T-helper 1 cell treated with Interleukin-12 subunit alpha and Interleukin-12 subunit beta and Interleukin-4 antibody, amounts not matched to agents 30 μg/mL and 1 μg/mL, for 36 hours (primary cell): Measurements from ENCODE around the gene GRIK1.

ENCODE experiments used
- H3K27ac Mint-ChIP-seq: one replicate; pipeline ENCODE4 v1.8.0; 2021; ENCODE audit warnings: mild to moderate bottlenecking, mixed read lengths
- H3K27me3 Mint-ChIP-seq: one replicate; pipeline ENCODE4 v1.8.0; 2021; ENCODE audit warnings: low read depth, mixed read lengths
- H3K36me3 Mint-ChIP-seq: one replicate; pipeline ENCODE4 v1.8.0; 2021; ENCODE audit warnings: low read depth, mixed read lengths
- H3K4me1 Mint-ChIP-seq: one replicate; pipeline ENCODE4 v1.8.0; 2021; ENCODE audit warnings: low read depth, mixed read lengths
- H3K4me3 Mint-ChIP-seq: one replicate; pipeline ENCODE4 v1.8.0; 2021; ENCODE audit warnings: mild to moderate bottlenecking, moderate library complexity, mixed read lengths
- H3K9me3 Mint-ChIP-seq: one replicate; pipeline ENCODE4 v1.8.0; 2021; ENCODE audit warnings: mixed read lengths

The GRIK1 gene

GRCh38 chr21:29803191-29803590 is 136.6 kb downstream of the GRIK1 start:
- Mint-ChIP-seq H3K4me1 (no peaks in the 10 kb centered on the region), H3K27me3 (no peaks in the 10 kb centered on the region), H3K9me3 (no peaks in the 10 kb centered on the region), H3K36me3 (no peaks in the 10 kb centered on the region), H3K4me3 (no peak overlapping the region), H3K27ac (no peak overlapping the region)

GRCh38 chr21:29801122-29801521 is 138.7 kb downstream of the GRIK1 start:
- no peak overlapping the region for H3K4me3 Mint-ChIP-seq
- H3K27me3 Mint-ChIP-seq, result no peaks in the 10 kb centered on the region
- H3K4me1 Mint-ChIP-seq, result no peaks in the 10 kb centered on the region
- H3K27ac Mint-ChIP-seq, result no peak overlapping the region
- H3K36me3 Mint-ChIP-seq, result no peaks in the 10 kb centered on the region
- H3K9me3 Mint-ChIP-seq, result no peaks in the 10 kb centered on the region

- no peaks in the 10 kb centered on the region for H3K27me3 Mint-ChIP-seq
- no peak overlapping the region for H3K27ac Mint-ChIP-seq
- no peaks in the 10 kb centered on the region for H3K4me1 Mint-ChIP-seq
- H3K4me3 Mint-ChIP-seq, result no peak overlapping the region
- H3K9me3 Mint-ChIP-seq, result no peaks in the 10 kb centered on the region
- H3K36me3 Mint-ChIP-seq, result no peaks in the 10 kb centered on the region
Measured at GRCh38 chr21:29800056-29800455, 139.7 kb downstream of the GRIK1 start.

GRCh38 chr21:29798840-29799239 is 141.0 kb downstream of the GRIK1 start:
- Mint-ChIP-seq H3K27me3 (no peaks in the 10 kb centered on the region), H3K36me3 (no peaks in the 10 kb centered on the region), H3K9me3 (no peaks in the 10 kb centered on the region), H3K27ac (no peak overlapping the region), H3K4me3 (no peak overlapping the region), H3K4me1 (no peaks in the 10 kb centered on the region)

- H3K36me3 Mint-ChIP-seq, result no peaks in the 10 kb centered on the region
- H3K4me3 Mint-ChIP-seq, result no peak overlapping the region
Measured at GRCh38 chr21:29797155-29797554, 142.6 kb downstream of the GRIK1 start.

GRCh38 chr21:29793712-29794111 is 146.1 kb downstream of the GRIK1 start:
- H3K36me3 Mint-ChIP-seq, result no peaks in the 10 kb centered on the region
- no peaks in the 10 kb centered on the region for H3K4me1 Mint-ChIP-seq
- H3K27me3 Mint-ChIP-seq, result no peaks in the 10 kb centered on the region
- H3K4me3 Mint-ChIP-seq, result no peak overlapping the region
- H3K27ac Mint-ChIP-seq, result no peak overlapping the region
- H3K9me3 Mint-ChIP-seq, result no peaks in the 10 kb centered on the region

More at GRCh38 chr21:29797155-29797554, 142.6 kb downstream of the GRIK1 start:
- Mint-ChIP-seq H3K27ac (no peak overlapping the region), H3K27me3 (no peaks in the 10 kb centered on the region), H3K4me1 (no peaks in the 10 kb centered on the region), H3K9me3 (no peaks in the 10 kb centered on the region)

- no peaks in the 10 kb centered on the region for H3K36me3 Mint-ChIP-seq
- no peaks in the 10 kb centered on the region for H3K9me3 Mint-ChIP-seq
- no peak overlapping the region for H3K27ac Mint-ChIP-seq
- H3K4me3 Mint-ChIP-seq, result no peak overlapping the region
- no peaks in the 10 kb centered on the region for H3K27me3 Mint-ChIP-seq
- no peaks in the 10 kb centered on the region for H3K4me1 Mint-ChIP-seq
Measured at GRCh38 chr21:29789393-29789792, 150.4 kb downstream of the GRIK1 start.

- H3K4me1 Mint-ChIP-seq, result no peaks in the 10 kb centered on the region
- no peak overlapping the region for H3K27ac Mint-ChIP-seq
- no peaks in the 10 kb centered on the region for H3K36me3 Mint-ChIP-seq
- H3K27me3 Mint-ChIP-seq, result no peaks in the 10 kb centered on the region
- H3K9me3 Mint-ChIP-seq, result no peaks in the 10 kb centered on the region
- H3K4me3 Mint-ChIP-seq, result no peak overlapping the region
Measured at GRCh38 chr21:29788752-29789151, 151.0 kb downstream of the GRIK1 start.

GRCh38 chr21:29787361-29787909 is 152.4 kb downstream of the GRIK1 start:
- Mint-ChIP-seq H3K4me1 (no peaks in the 10 kb centered on the region), H3K36me3 (no peaks in the 10 kb centered on the region), H3K27me3 (no peaks in the 10 kb centered on the region), H3K27ac (no peak overlapping the region), H3K4me3 (no peak overlapping the region), H3K9me3 (no peaks in the 10 kb centered on the region)

GRCh38 chr21:29786496-29787360 is 153.1 kb downstream of the GRIK1 start:
- Mint-ChIP-seq H3K27ac (no peak overlapping the region), H3K4me3 (no peak overlapping the region), H3K36me3 (no peaks in the 10 kb centered on the region)

GRCh38 chr21:29777160-29777559 is 162.6 kb downstream of the GRIK1 start:
- no peaks in the 10 kb centered on the region for H3K9me3 Mint-ChIP-seq
- H3K27ac Mint-ChIP-seq, result no peak overlapping the region
- H3K27me3 Mint-ChIP-seq, result peaks cover 3% of the 10 kb centered on the region
- no peak overlapping the region for H3K4me3 Mint-ChIP-seq
- H3K4me1 Mint-ChIP-seq, result no peaks in the 10 kb centered on the region
- H3K36me3 Mint-ChIP-seq, result no peaks in the 10 kb centered on the region

More at GRCh38 chr21:29786496-29787360, 153.1 kb downstream of the GRIK1 start:
- H3K27me3 Mint-ChIP-seq, result no peaks in the 10 kb centered on the region
- no peaks in the 10 kb centered on the region for H3K4me1 Mint-ChIP-seq
- no peaks in the 10 kb centered on the region for H3K9me3 Mint-ChIP-seq

GRCh38 chr21:29775462-29775861 is 164.3 kb downstream of the GRIK1 start:
- no peaks in the 10 kb centered on the region for H3K4me1 Mint-ChIP-seq
- H3K4me3 Mint-ChIP-seq, result no peak overlapping the region
- peaks cover 3% of the 10 kb centered on the region for H3K27me3 Mint-ChIP-seq
- H3K36me3 Mint-ChIP-seq, result no peaks in the 10 kb centered on the region
- no peaks in the 10 kb centered on the region for H3K9me3 Mint-ChIP-seq
- H3K27ac Mint-ChIP-seq, result no peak overlapping the region

- no peaks in the 10 kb centered on the region for H3K9me3 Mint-ChIP-seq
Measured at GRCh38 chr21:29771491-29772066, 168.2 kb downstream of the GRIK1 start.

GRCh38 chr21:29763674-29764073 is 176.1 kb downstream of the GRIK1 start:
- Mint-ChIP-seq H3K4me1 (no peaks in the 10 kb centered on the region), H3K27ac (no peak overlapping the region), H3K27me3 (no peaks in the 10 kb centered on the region), H3K4me3 (no peak overlapping the region), H3K36me3 (no peaks in the 10 kb centered on the region), H3K9me3 (no peaks in the 10 kb centered on the region)

More at GRCh38 chr21:29771491-29772066, 168.2 kb downstream of the GRIK1 start:
- Mint-ChIP-seq H3K27me3 (peaks cover 3% of the 10 kb centered on the region), H3K4me1 (no peaks in the 10 kb centered on the region), H3K27ac (no peak overlapping the region), H3K4me3 (no peak overlapping the region), H3K36me3 (no peaks in the 10 kb centered on the region)

- Mint-ChIP-seq H3K27me3 (no peaks in the 10 kb centered on the region), H3K4me1 (no peaks in the 10 kb centered on the region), H3K9me3 (no peaks in the 10 kb centered on the region), H3K4me3 (no peak overlapping the region), H3K36me3 (no peaks in the 10 kb centered on the region), H3K27ac (no peak overlapping the region)
Measured at GRCh38 chr21:29762570-29763082, 177.2 kb downstream of the GRIK1 start.
